Measurements from ENCODE around the gene NGF.
"Not testable (repeated sequence)": the region's sequence is repeated elsewhere in the genome, so short reads cannot be mapped to it uniquely, and the experiment has no call there.

NGF gene

DNA sequence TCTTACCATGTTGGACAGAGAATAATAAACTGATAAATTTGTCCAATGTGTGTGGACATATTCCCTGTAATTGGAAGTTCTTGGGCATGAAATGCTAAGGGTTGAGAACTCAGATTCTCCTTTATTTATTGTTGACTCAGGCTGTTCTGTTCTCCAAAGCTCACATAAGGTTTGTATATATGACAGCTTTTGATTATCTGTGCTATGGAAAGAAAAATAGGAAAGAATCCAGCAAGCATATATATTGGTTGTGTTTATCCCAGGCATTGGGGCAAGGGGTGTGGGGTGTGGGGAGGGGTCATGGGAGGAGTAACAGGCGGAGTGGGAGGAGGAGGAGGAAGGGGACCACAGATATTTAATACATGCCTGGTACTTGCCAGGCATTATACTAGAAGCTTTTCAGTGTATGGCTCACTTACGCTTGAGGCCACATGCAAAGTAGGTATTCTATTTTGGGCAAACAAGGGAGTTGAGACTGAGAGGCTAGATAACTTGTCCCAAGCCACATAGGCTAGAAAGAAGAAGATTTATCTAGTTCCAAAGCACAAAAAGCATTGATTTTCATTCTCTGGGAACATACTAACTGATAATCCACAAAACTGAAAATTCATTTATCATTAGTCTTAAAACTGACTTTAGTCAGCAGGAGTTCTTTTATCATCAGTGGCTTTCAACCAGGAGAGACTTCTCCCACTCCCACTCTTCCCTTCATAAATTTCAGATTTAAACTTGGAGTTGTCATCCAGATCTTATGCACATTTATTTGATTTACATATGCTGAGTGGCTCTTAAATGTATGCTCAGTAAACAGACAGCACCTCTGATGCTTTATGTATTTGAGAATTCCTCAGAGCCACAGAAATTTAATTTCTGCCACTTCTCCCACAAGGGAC, 27.2 kb downstream of the NGF start:
- DNase-seq (ENCODE audit: low read depth in 3 of 3) = no peak

GRCh38 chr1:115309504-115309903, 28.5 kb downstream of the NGF start:
- DNase-seq (ENCODE audit: low read depth in 3 of 3) = not testable (repeated sequence)

GRCh38 chr1:115308969-115309368, 29.1 kb downstream of the NGF start:
- no peak for DNase-seq (ENCODE audit: low read depth in 3 of 3)

DNA sequence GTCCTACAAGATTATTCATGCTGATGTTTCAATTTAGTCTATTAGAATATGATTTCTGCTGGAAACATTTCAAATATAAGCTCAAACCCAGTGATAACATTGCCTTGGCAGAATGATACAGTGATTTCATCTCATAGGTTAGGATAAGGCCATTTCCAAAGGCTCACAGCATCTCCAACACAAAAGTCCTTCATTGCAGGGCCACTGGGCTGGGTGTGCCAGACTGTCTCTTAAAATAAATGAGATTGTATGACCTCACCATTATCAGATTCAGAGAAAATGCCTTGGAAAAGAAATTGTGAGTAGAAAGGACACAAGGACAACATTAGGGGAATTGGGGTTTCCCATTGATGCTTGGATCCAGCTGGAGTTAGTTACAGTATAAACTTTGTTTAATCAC, 30.4 kb downstream of the NGF start:
- DNase-seq (ENCODE audit: low read depth in 3 of 3) = no peak

GRCh38 chr1:115306146-115306545, 31.9 kb downstream of the NGF start:
- DNase-seq (ENCODE audit: low read depth in 3 of 3) = no peak

- no peak for DNase-seq (ENCODE audit: low read depth in 3 of 3)
Measured at GRCh38 chr1:115303364-115303763, 34.7 kb downstream of the NGF start.

DNA sequence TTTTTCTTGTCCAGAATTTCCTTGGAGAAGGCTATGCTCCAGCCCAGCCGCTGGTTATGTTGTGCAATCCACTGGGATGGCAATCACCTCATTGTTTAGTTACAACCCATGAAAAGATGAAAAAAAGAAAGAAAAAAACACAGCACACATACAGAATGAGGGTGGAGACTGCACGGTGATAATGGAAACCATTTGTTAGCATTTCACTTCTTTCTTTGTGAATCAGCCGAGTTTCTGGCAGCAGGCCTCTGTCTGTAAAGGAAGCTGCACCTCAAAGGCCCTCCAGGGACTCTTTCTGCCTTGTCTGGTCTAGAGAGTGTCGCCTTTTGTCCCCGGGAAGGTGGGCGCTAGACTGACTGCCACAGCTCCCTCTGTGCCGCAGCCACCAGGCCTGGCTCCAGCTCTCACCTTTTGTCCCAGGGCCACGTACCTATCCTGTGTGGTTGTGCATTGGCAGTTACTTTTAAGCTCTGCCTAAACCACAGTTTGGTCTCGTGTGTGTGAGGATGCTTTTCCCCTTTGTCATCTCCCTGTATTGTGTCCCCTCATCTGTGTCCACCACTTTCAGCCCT, 35.6 kb downstream of the NGF start:
- no peak for DNase-seq (ENCODE audit: low read depth in 3 of 3)

DNA sequence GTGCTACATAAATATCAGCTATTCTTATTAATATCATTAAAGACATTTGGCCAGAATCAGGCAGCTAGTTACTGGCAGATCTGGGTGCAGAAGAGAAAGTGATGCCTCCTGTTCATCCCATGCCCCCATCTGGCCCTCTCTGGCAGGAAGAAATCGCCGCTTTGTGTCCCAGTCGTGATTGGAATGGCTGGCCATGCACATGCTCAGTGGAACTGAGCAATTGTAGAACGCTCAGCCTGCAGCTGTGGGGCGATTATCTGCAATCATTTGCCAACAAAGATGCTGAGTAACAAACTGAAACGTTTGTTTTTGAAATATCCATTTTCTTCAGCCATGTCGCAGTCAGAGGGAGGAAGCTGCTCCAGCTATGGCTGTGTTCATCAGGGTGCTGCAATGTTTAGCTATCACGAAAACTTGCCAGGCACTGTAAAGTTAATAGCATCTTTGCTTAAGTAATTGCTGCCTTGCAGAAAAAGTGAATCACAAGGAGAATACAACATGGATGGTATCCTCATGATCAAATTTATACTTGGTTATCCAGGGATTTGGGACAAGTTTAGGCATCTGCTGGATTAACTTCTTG, 36.5 kb downstream of the NGF start:
- DNase-seq (ENCODE audit: low read depth in 3 of 3) = no peak

GRCh38 chr1:115300087-115300876, 37.8 kb downstream of the NGF start:
- no peak for DNase-seq (ENCODE audit: low read depth in 3 of 3)

GRCh38 chr1:115299266-115299665, 38.8 kb downstream of the NGF start:
- DNase-seq (ENCODE audit: low read depth in 3 of 3) = no peak

GRCh38 chr1:115296981-115297380, 41.1 kb downstream of the NGF start:
- no peak for DNase-seq (ENCODE audit: low read depth in 3 of 3)

GRCh38 chr1:115295904-115296696, 41.9 kb downstream of the NGF start:
- no peak for DNase-seq (ENCODE audit: low read depth in 3 of 3)

DNA sequence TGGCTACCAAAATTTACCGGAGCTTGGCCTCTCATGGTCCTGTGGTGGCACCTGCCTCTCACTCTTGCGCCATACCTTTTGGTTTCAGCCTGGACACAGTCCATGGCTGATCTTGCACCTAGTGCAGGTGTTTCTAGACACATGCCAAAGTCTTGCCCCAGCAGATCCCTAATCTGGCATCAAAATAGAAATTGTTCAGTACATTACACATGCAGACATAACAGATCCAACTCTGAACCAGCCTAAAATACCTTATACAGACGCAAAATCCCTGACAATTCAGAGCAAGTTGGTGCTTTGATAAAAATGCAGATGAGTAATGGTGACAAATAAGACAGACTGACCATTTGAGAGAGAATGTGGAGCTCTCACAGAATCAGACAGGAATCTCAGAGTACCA, 44.1 kb downstream of the NGF start:
- no peak for DNase-seq (ENCODE audit: low read depth in 3 of 3)

DNA sequence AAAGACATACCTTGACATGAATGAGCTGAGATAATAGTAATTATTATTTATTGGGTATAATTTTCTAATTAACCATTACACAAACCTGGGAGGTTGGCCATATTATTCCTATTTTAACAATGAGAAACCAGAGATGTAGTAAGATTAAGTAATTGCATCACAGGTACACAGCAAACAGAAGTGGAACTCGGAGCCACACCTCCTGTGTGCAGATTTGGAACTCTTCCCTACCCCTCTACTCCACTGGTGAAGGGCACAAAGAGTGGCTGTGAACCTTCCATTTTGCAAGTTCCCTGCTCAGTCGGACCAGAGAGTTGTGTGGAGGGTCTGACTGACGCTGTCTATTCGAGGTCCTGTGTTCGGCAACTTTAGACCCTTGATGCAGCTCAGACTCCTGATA, 45.0 kb downstream of the NGF start:
- DNase-seq (ENCODE audit: low read depth in 3 of 3) = no peak

GRCh38 chr1:115291741-115292140, 46.3 kb downstream of the NGF start:
- no peak for DNase-seq (ENCODE audit: low read depth in 3 of 3)

- no peak for DNase-seq (ENCODE audit: low read depth in 3 of 3)
Measured at GRCh38 chr1:115289940-115290339, 48.1 kb downstream of the NGF start.

GRCh38 chr1:115288591-115289198, 49.4 kb downstream of the NGF start:
- DNase-seq (ENCODE audit: low read depth in 3 of 3) = no peak

DNA sequence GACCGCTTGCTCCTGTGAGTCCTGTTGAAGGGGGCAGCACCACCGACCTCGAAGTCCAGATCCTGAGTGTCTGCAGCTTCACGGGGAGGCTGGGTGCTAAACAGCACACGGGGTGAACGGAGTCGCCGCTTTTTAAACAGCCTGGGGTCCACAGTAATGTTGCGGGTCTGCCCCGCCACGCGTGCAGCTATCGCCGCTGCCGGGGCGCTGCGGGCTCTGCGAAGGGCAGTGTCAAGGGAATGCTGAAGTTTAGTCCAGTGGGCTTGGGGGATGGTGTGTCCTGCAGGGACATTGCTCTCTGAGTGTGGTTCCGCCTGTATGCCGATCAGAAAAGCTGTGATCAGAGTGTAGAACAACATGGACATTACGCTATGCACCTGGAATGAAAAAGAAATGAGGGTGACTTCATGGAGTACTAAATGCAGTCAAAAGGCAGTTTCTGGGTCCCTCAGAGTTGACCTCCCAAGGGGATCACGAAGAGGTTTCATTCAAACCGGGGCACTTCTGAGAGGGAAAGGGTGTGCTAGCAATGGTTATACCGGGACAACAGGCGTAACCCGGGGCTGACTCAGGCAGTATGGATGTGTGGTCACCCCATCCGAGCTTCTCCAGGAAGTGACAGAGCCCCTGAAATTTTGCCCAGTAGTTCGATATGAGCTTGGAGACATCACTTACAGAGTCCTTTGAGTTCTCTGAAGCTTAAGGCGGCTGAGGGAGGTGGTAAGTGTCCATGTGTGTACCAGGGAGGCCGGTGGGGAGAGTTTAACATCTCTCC, 51.4 kb downstream of the NGF start:
- DNase-seq (ENCODE audit: low read depth in 3 of 3) = no peak

GRCh38 chr1:115284209-115284608, 53.8 kb downstream of the NGF start:
- DNase-seq (ENCODE audit: low read depth in 3 of 3) = no peak

- DNase-seq (ENCODE audit: low read depth in 3 of 3) = no peak
Measured at GRCh38 chr1:115283681-115284146, 54.3 kb downstream of the NGF start.

Data from stimulated activated CD4-positive, alpha-beta T cell treated with anti-CD3 and anti-CD28 coated beads, TNF-alpha, amount 100 ng/mL, for 24 hours (primary cell).